Panc1 (cell line): Measurements from ENCODE around the gene WDR48.

Experiments used
- CTCF ChIP-seq: fragments of 450-650 bp; IDR thresholded peaks from 2 replicates; pipeline ENCODE4 v1.5.1; 2017; ENCODE audit warnings: mild to moderate bottlenecking
- POLR2AphosphoS5 ChIP-seq: IDR thresholded peaks from 2 replicates; pipeline ENCODE4 v1.6.1; 2012; ENCODE audit warnings: mild to moderate bottlenecking, low read depth, low read length, moderate library complexity

DNA sequence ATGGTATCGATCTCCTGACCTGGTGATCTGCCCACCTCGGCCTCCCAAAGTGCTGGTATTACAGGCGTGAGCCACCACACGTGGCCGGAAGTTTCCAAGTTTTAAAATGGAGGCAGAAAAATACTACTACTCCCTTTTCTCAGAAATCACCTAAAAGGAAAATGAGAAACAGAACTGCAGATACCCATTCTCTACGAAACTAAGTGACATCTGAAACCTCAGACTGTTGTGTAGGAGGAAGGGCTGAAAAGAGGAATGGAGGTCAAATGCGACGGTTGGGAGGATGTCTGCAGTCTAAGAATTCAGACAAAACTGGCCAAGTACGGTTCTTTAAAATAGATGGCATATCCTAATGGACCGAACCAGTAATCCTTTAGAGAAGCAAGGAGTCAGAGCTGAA, 24.1 kb downstream of the WDR48 start:
- TF ChIP-seq POLR2AphosphoS5 (no peak), CTCF (no peak)
